Mesenchymal stem cell (in vitro differentiated cells and primary cell): Measurements from ENCODE around the gene MYO1D.

Source experiments
- DNase-seq: peaks from one replicate; pipeline ENCODE4 v3.0.0-alpha.2; 2013
- H2AFZ ChIP-seq: one replicate; pipeline ENCODE4 v1.6.1; 2013; ENCODE audit warnings: low read depth, mild to moderate bottlenecking, control low read depth, inconsistent platforms, low read length, moderate library complexity
- H2AK5ac ChIP-seq: 2 replicates; pipeline ENCODE4 v1.6.1; 2013; ENCODE audit warnings: low read length, moderate library complexity, mild to moderate bottlenecking, inconsistent platforms; ENCODE audit not compliant: severe bottlenecking
- H2BK120ac ChIP-seq: one replicate; pipeline ENCODE4 v1.6.1; 2013; ENCODE audit warnings: low read depth, mild to moderate bottlenecking, inconsistent platforms, low read length, moderate library complexity
- H2BK12ac ChIP-seq, 2 experiments: one replicate each; pipeline ENCODE4 v1.6.1; 2013; ENCODE audit warnings: inconsistent platforms in 2 of 2, low read length in 2 of 2, mild to moderate bottlenecking in 2 of 2, moderate library complexity in 2 of 2, control low read depth in 1 of 2
- H2BK15ac ChIP-seq: one replicate; pipeline ENCODE4 v1.6.1; 2013; ENCODE audit warnings: mild to moderate bottlenecking, low read depth, inconsistent platforms; ENCODE audit not compliant: poor library complexity, severe bottlenecking
- H2BK5ac ChIP-seq: 2 replicates; pipeline ENCODE4 v1.6.1; 2013; ENCODE audit warnings: low read depth, mild to moderate bottlenecking, low read length, control low read depth, inconsistent platforms; ENCODE audit not compliant: poor library complexity, severe bottlenecking
- H3K14ac ChIP-seq, 2 experiments: one replicate each; pipeline ENCODE4 v1.6.1; 2013; ENCODE audit warnings: inconsistent platforms in 2 of 2, low read length in 2 of 2, control low read depth in 1 of 2, mild to moderate bottlenecking in 1 of 2, moderate library complexity in 1 of 2
- H3K18ac ChIP-seq, 2 experiments: one replicate each; pipeline ENCODE4 v1.6.1; 2013; ENCODE audit warnings: inconsistent platforms in 2 of 2, low read length in 2 of 2, control low read depth in 1 of 2, low read depth in 1 of 2, mild to moderate bottlenecking in 1 of 2
- H3K23ac ChIP-seq, 2 experiments: one replicate each; pipeline ENCODE4 v1.6.1; 2013; ENCODE audit warnings: inconsistent platforms in 2 of 2, low read length in 2 of 2, mild to moderate bottlenecking in 2 of 2, moderate library complexity in 2 of 2, control low read depth in 1 of 2
- H3K27ac ChIP-seq: 2 replicates; pipeline ENCODE4 v1.5.1; 2013; ENCODE audit warnings: mild to moderate bottlenecking, moderate library complexity, low read length, control low read depth, inconsistent platforms; ENCODE audit not compliant: poor library complexity, severe bottlenecking
- H3K27me3 ChIP-seq, 2 experiments: 2 replicates each; pipeline versions ENCODE4 v1.6.1 to v1.7.0; 2013; ENCODE audit warnings: low read length in 2 of 2, mild to moderate bottlenecking in 2 of 2, moderate library complexity in 2 of 2, control low read depth in 1 of 2, inconsistent platforms in 1 of 2; ENCODE audit not compliant: control insufficient read depth in 1 of 2, insufficient read depth in 1 of 2
- H3K36me3 ChIP-seq, 2 experiments: 2 replicates each; pipeline versions ENCODE4 v1.6.1 to v1.7.0; 2013; ENCODE audit warnings: low read length in 2 of 2, control low read depth in 1 of 2, inconsistent platforms in 1 of 2, low read depth in 1 of 2, mild to moderate bottlenecking in 1 of 2; ENCODE audit not compliant: insufficient read depth in 2 of 2, control insufficient read depth in 1 of 2
- H3K4ac ChIP-seq, 2 experiments: one replicate each; pipeline ENCODE4 v1.6.1; 2013; ENCODE audit warnings: inconsistent platforms in 2 of 2, low read length in 2 of 2, mild to moderate bottlenecking in 2 of 2, moderate library complexity in 2 of 2, control low read depth in 1 of 2, low read depth in 1 of 2
- H3K4me1 ChIP-seq: 2 replicates; pipeline ENCODE4 v1.6.1; 2013; ENCODE audit warnings: low read depth, low read length, control low read depth; ENCODE audit not compliant: control insufficient read depth, insufficient read depth
- H3K4me2 ChIP-seq: 2 replicates; pipeline ENCODE4 v1.6.1; 2013; ENCODE audit warnings: low read length, mild to moderate bottlenecking, inconsistent platforms; ENCODE audit not compliant: poor library complexity, severe bottlenecking
- H3K4me3 ChIP-seq, 2 experiments: 2 replicates each; pipeline versions ENCODE4 v1.5.1 to v1.7.0; 2013; ENCODE audit warnings: low read length in 2 of 2, mild to moderate bottlenecking in 2 of 2, control low read depth in 1 of 2, low read depth in 1 of 2; ENCODE audit not compliant: insufficient read depth in 1 of 2
- H3K79me1 ChIP-seq: replicated peaks from 2 replicates; pipeline ENCODE4 v1.6.1; 2013; ENCODE audit warnings: mild to moderate bottlenecking, control low read depth, low read length, inconsistent platforms; ENCODE audit not compliant: poor library complexity, severe bottlenecking
- H3K9ac ChIP-seq: 2 replicates; pipeline ENCODE4 v1.7.0; 2013; ENCODE audit warnings: mild to moderate bottlenecking, low read length, moderate library complexity
- H3K9me3 ChIP-seq: 2 replicates; pipeline ENCODE4 v1.7.0; 2013; ENCODE audit warnings: mild to moderate bottlenecking, low read length; ENCODE audit not compliant: control insufficient read depth
- H4K8ac ChIP-seq: one replicate; pipeline ENCODE4 v1.6.1; 2013; ENCODE audit warnings: inconsistent platforms, mild to moderate bottlenecking, low read length, moderate library complexity
- H4K91ac ChIP-seq: one replicate; pipeline ENCODE4 v1.6.1; 2013; ENCODE audit warnings: mild to moderate bottlenecking, low read length, inconsistent platforms
- WGBS: methylation state at CpG from one replicate; pipeline ENCODE4 v1.1.7; 2013; ENCODE audit warnings: mixed read lengths; 5-methylcytosine and 5-hydroxymethylcytosine counted together

MYO1D gene

DNA sequence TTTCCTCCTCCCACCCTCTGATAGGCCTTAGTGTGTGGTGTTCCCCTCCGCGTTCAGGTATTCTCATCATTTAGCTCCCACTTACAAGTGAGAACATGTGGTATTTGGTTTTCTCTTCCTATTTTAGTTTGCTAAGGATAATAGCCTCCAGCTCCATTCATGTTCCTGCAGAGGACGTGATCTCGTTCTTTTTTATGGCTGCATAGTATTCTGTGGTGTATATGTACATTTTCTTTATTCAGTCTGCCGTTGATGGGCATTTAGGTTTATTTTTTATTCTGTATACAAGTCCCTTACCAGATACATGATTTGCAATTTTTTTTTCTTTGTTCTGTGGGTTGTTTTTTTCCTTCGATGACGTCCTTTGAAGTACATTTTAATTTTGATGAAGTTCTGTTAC lies 409.0 kb downstream of the MYO1D start:
- no peak overlapping the region for H2BK12ac ChIP-seq
- H3K9ac ChIP-seq: no peak overlapping the region
- no peaks in the 10 kb centered on the region for H3K4me1 ChIP-seq
- H3K4ac ChIP-seq: no peak overlapping the region
- peaks cover 37% of the 10 kb centered on the region for H3K79me1 ChIP-seq
- H3K14ac ChIP-seq: no peak overlapping the region
- WGBS: 100% methylated on average over 3 of the region's 7 CpGs
- H3K4me2 ChIP-seq: no peak overlapping the region
- no peak overlapping the region for H2BK15ac ChIP-seq
- peaks cover 41 to 94% of the 10 kb centered on the region in 2 experiments for H3K36me3 ChIP-seq
- no peak overlapping the region for H2AK5ac ChIP-seq
- H3K27ac ChIP-seq: no peak overlapping the region
- H3K4me3 ChIP-seq: no peak overlapping the region
- no peaks in the 10 kb centered on the region for H3K9me3 ChIP-seq
- H3K18ac ChIP-seq: no peak overlapping the region
- no peak overlapping the region for H3K23ac ChIP-seq
- no peaks in the 10 kb centered on the region for H3K27me3 ChIP-seq
- DNase-seq: no peak
- no peak overlapping the region for H2BK5ac ChIP-seq
- no peak overlapping the region for H2AFZ ChIP-seq
- H2BK120ac ChIP-seq: no peak overlapping the region
- no peak overlapping the region for H4K8ac ChIP-seq
- H4K91ac ChIP-seq: no peak overlapping the region

DNA sequence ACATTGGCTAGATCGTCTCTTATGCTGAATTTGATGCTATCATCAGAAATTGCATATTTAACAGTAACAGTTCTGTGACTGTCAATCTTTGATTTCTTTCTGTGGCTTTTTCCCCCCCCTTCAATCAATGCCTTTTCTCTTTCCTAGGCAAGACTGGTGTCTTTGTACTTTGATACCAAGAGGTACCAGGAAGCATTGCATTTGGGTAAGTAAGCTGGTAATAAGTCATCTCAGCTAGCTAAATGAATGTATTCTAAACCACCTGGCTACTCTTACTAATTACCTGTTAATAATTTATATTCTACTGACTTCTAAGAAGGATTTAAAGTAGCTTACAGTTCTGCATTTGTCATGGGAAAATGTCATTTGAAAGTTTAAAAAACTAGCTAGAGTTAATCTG lies 412.6 kb downstream of the MYO1D start:
- H3K36me3 ChIP-seq: peaks cover 41 to 86% of the 10 kb centered on the region in 2 experiments
- no peak overlapping the region for H4K91ac ChIP-seq
- no peak overlapping the region for H3K4ac ChIP-seq
- H3K14ac ChIP-seq: no peak overlapping the region
- H3K79me1 ChIP-seq: peaks cover 21% of the 10 kb centered on the region
- no peak overlapping the region for H3K4me3 ChIP-seq
- H2BK120ac ChIP-seq: no peak overlapping the region
- H4K8ac ChIP-seq: no peak overlapping the region
- H2BK15ac ChIP-seq: no peak overlapping the region
- no peaks in the 10 kb centered on the region for H3K9me3 ChIP-seq
- no peak overlapping the region for H3K23ac ChIP-seq
- no peak overlapping the region for H3K18ac ChIP-seq
- H3K4me2 ChIP-seq: no peak overlapping the region
- no peak for DNase-seq
- H2BK5ac ChIP-seq: no peak overlapping the region
- no peak overlapping the region for H2AK5ac ChIP-seq
- H2BK12ac ChIP-seq: no peak overlapping the region
- H3K27ac ChIP-seq: no peak overlapping the region
- no peak overlapping the region for H2AFZ ChIP-seq
- H3K9ac ChIP-seq: no peak overlapping the region
- H3K4me1 ChIP-seq: no peaks in the 10 kb centered on the region
- WGBS: no CpG with 5 or more reads among the region's 1 CpG
- no peaks in the 10 kb centered on the region for H3K27me3 ChIP-seq

DNA sequence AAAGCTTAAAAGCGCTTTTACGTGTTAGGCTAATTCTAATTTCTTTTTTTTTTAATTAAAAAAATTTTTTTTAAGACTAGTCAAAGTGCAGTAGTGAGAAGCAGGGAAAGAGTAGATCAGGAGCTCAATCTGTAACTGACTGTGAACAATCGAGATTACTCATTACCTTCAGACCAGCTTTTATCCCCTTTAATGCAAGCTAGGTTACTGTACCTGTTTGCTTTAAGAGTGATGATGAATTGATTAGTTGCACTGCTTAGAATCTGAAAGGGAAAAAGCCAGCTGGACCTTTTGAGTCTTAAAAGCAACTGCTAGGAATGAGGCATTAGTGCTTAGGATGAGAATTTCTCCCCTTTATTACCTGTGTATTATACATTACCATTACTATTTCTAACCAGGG lies 413.6 kb downstream of the MYO1D start:
- no peak overlapping the region for H2BK120ac ChIP-seq
- peaks cover 16% of the 10 kb centered on the region for H3K79me1 ChIP-seq
- H3K27ac ChIP-seq: no peak overlapping the region
- no CpG with 5 or more reads among the region's 3 CpGs for WGBS
- no peak overlapping the region for H4K91ac ChIP-seq
- no peak overlapping the region for H3K18ac ChIP-seq
- H2AK5ac ChIP-seq: no peak overlapping the region
- no peak overlapping the region for H2BK12ac ChIP-seq
- no peak overlapping the region for H2BK15ac ChIP-seq
- no peak overlapping the region for H2BK5ac ChIP-seq
- no peak overlapping the region for H3K9ac ChIP-seq
- H3K23ac ChIP-seq: no peak overlapping the region
- no peak overlapping the region for H2AFZ ChIP-seq
- H3K4ac ChIP-seq: no peak overlapping the region
- H3K4me3 ChIP-seq: no peak overlapping the region
- peaks cover 41 to 86% of the 10 kb centered on the region in 2 experiments for H3K36me3 ChIP-seq
- no peak for DNase-seq
- H3K9me3 ChIP-seq: no peaks in the 10 kb centered on the region
- H4K8ac ChIP-seq: no peak overlapping the region
- no peak overlapping the region for H3K14ac ChIP-seq
- H3K4me1 ChIP-seq: no peaks in the 10 kb centered on the region
- no peak overlapping the region for H3K4me2 ChIP-seq
- no peaks in the 10 kb centered on the region for H3K27me3 ChIP-seq

DNA sequence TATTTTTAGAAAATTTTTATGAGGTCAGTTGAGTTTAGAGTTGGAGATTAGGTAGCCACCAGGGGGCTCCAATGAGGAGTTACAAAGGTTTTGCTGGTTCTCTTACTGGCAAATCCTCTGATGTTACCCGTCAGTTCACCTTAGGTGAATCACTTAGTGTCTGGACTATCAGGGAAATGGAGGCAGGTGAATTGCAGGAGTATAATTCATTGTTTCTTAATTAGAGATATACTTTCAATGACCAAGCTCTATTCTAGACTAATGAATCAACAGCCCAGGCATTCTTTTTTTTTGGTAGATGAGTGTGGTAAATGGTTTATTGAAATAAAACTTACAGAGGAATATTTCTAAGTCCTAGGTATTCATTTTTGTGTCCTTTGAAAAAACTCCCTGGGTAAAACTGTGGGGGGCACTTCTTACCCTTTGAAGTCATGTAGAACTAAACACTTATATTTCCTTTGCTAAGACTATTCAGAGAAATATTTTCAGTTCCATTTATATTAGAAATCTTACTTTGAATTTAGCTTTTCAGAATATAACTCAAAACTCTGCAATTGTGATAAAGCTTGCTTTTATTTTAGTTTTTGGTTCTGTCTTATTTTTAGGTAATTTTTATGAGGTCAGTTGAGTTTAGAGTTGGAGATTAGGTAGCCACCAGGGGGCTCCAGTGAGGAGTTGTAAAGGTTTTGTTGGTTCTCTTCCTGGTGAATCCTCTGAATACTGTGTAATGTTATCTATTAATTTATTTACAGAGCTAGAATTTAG lies 414.9 kb downstream of the MYO1D start:
- Histone ChIP-seq H2AFZ (no peak overlapping the region), H2AK5ac (no peak overlapping the region), H2BK5ac (no peak overlapping the region), H3K27ac (no peak overlapping the region), H3K4me2 (no peak overlapping the region), H3K27me3 (no peaks in the 10 kb centered on the region), H3K9me3 (no peaks in the 10 kb centered on the region), H2BK120ac (no peak overlapping the region), H3K4me1 (no peaks in the 10 kb centered on the region), H2BK15ac (no peak overlapping the region), H2BK12ac (no peak overlapping the region), H4K91ac (no peak overlapping the region), H3K23ac (no peak overlapping the region), H3K79me1 (peaks cover 17% of the 10 kb centered on the region), H3K4me3 (no peak overlapping the region), H3K36me3 (peaks cover 39 to 85% of the 10 kb centered on the region in 2 experiments), H3K4ac (no peak overlapping the region), H3K18ac (no peak overlapping the region), H3K9ac (no peak overlapping the region), H4K8ac (no peak overlapping the region), H3K14ac (no peak overlapping the region)
- peak; percentile 75 for DNase-seq
- WGBS: no CpG with 5 or more reads among the region's 1 CpG
